HT1080 (cell line): ENCODE measurements around the gene HEPH. TPM values are rescaled to one million over a fixed set of nuclear protein-coding genes. Genes with fewer than 3 reads are reported as not detected.
A peak's percentile ranks its signal among the peaks of the same experiment; 100 is the strongest.
"Not testable (repeated sequence)": the region's sequence is repeated elsewhere in the genome, so short reads cannot be mapped to it uniquely, and the experiment has no call there.

Experiments
- DNase-seq: peaks from one replicate; pipeline ENCODE4 v3.0.0-alpha.2; 2015; ENCODE audit warnings: low read depth
- total RNA-seq: library from RNA; depleted of rRNA; stranded (reverse); fragments of >200 nt; shearing (Covaris generic); gene quantifications from 2 replicates; pipeline ENCODE4 v1.2.3, GENCODE V29; 2014; rRNA removed

HEPH gene
- total RNA-seq, 1 experiment from 2014 or later = 2.7 TPM

GRCh38 chrX:66200855-66201795 is 37.1 kb downstream of the HEPH start:
- no peak for DNase-seq

- no peak for DNase-seq
Measured at GRCh38 chrX:66203114-66203513, 39.1 kb downstream of the HEPH start.

- peak; percentile 55 for DNase-seq
Measured at GRCh38 chrX:66221856-66222255, 57.8 kb downstream of the HEPH start.

- no peak for DNase-seq
Measured at GRCh38 chrX:66232296-66232695, 68.2 kb downstream of the HEPH start.

GRCh38 chrX:66233209-66233608 is 69.2 kb downstream of the HEPH start:
- no peak for DNase-seq

GRCh38 chrX:66233904-66234303 is 69.9 kb downstream of the HEPH start:
- DNase-seq = not testable (repeated sequence)

GRCh38 chrX:66255359-66255967 is 91.4 kb downstream of the HEPH start:
- no peak for DNase-seq

GRCh38 chrX:66262807-66263206 is 98.8 kb downstream of the HEPH start:
- DNase-seq = no peak

Other genes with a start within 250 kb of the HEPH start
- not detected in 2 replicates for gene VSIG4, start 124.2 kb upstream of the HEPH start, total RNA-seq